ENCODE data around the gene ARHGEF4.

DNA sequence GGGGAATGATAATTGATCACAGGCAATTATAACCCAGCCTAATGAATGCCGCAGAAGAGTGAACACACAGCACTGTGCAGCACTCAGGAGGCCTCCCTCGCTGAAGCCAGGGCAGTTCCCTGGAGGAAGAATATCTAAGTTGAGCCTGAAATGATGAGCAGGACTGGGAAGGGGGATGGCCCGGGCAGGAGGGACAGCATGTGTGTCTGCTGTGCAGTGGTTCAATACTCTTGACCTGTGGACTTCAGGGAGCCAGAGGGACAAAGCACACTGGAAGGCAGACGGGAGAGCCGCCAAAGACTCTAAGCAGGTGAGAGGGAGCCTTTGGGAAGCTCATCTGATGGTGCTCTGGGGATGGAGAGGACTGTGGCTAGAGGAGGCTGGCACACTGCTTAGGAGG is 62.6 kb downstream of the ARHGEF4 start:
- TF ChIP-seq, protein P1, sequence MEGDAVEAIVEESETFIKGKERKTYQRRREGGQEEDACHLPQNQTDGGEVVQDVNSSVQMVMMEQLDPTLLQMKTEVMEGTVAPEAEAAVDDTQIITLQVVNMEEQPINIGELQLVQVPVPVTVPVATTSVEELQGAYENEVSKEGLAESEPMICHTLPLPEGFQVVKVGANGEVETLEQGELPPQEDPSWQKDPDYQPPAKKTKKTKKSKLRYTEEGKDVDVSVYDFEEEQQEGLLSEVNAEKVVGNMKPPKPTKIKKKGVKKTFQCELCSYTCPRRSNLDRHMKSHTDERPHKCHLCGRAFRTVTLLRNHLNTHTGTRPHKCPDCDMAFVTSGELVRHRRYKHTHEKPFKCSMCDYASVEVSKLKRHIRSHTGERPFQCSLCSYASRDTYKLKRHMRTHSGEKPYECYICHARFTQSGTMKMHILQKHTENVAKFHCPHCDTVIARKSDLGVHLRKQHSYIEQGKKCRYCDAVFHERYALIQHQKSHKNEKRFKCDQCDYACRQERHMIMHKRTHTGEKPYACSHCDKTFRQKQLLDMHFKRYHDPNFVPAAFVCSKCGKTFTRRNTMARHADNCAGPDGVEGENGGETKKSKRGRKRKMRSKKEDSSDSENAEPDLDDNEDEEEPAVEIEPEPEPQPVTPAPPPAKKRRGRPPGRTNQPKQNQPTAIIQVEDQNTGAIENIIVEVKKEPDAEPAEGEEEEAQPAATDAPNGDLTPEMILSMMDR (IDR thresholded peaks at IDR 0.05 in 8 of 11, conservative IDR thresholded peaks at IDR 0.05 in 3 of 11) = no peak
- TF ChIP-seq POLR2A (IDR thresholded peaks at IDR 0.05) = no peak

Measured in spleen (tissue), 7 donors.